ENCODE data around the gene PPM1D. TPM values are rescaled to one million over a fixed set of nuclear protein-coding genes. Genes with fewer than 3 reads are reported as not detected.
"Not testable (repeated sequence)": the region's sequence is repeated elsewhere in the genome, so short reads cannot be mapped to it uniquely, and the experiment has no call there.

The PPM1D gene
- total and polyA plus RNA-seq, 5 donors from 2014 or later: 9.5 to 29.6 (median 12.9) TPM

GRCh38 chr17:60602871-60603270 is 2.9 kb downstream of the PPM1D start:
- H3K27me3 ChIP-seq (ENCODE audit: control insufficient read depth, insufficient read depth, low read length): no peaks in the 10 kb centered on the region
- Mint-ChIP-seq H3K9me3 (no peaks in the 10 kb centered on the region), H3K4me1 (peaks cover 39 to 71% (median 56%) of the 10 kb centered on the region in 4 donors), H3K36me3 (no peaks in the 10 kb centered on the region), H3K27ac (no peak overlapping the region), H3K4me3 (peak overlapping the region; percentile 75 to 98 (median 95)), H3K27me3 (no peaks in the 10 kb centered on the region)
- ATAC-seq (ENCODE audit: low read depth in 2 of 2) (no peak), DNase-seq (no peak)
- H3K9me3 ChIP-seq (ENCODE audit: control insufficient read depth in 2 of 2, low read length in 2 of 2): no peaks in the 10 kb centered on the region
- no peaks in the 10 kb centered on the region for H3K36me3 ChIP-seq (ENCODE audit: control insufficient read depth, insufficient read depth, low read length)
- H3K27ac ChIP-seq (ENCODE audit: insufficient read depth, low read length, poor library complexity, severe bottlenecking): no peak overlapping the region
- H3K4me3 ChIP-seq (ENCODE audit: low read depth, low read length): peak overlapping the region; percentile 94
- peaks cover 39% of the 10 kb centered on the region for H3K4me1 ChIP-seq (ENCODE audit: control insufficient read depth, insufficient read depth, low read length, poor library complexity, severe bottlenecking)

GRCh38 chr17:60603477-60603876 is 3.5 kb downstream of the PPM1D start:
- Mint-ChIP-seq H3K4me1 (peaks cover 37 to 69% (median 53%) of the 10 kb centered on the region in 4 donors), H3K4me3 (peak overlapping the region; percentile 35 to 98 (median 59))
- H3K9me3 ChIP-seq (ENCODE audit: control insufficient read depth in 2 of 2, low read length in 2 of 2); H3K27me3 Mint-ChIP-seq; ATAC-seq (ENCODE audit: low read depth in 2 of 2); H3K27ac Mint-ChIP-seq; DNase-seq; H3K4me3 ChIP-seq (ENCODE audit: low read depth, low read length); H3K27me3 ChIP-seq (ENCODE audit: control insufficient read depth, insufficient read depth, low read length); H3K27ac ChIP-seq (ENCODE audit: insufficient read depth, low read length, poor library complexity, severe bottlenecking); H3K9me3 Mint-ChIP-seq; H3K36me3 Mint-ChIP-seq; H3K36me3 ChIP-seq (ENCODE audit: control insufficient read depth, insufficient read depth, low read length): not testable (repeated sequence)
- H3K4me1 ChIP-seq (ENCODE audit: control insufficient read depth, insufficient read depth, low read length, poor library complexity, severe bottlenecking): peaks cover 39% of the 10 kb centered on the region

- DNase-seq (no peak), ATAC-seq (ENCODE audit: low read depth in 2 of 2) (no peak)
- Histone ChIP-seq H3K27ac (ENCODE audit: insufficient read depth, low read length, poor library complexity, severe bottlenecking) (no peak overlapping the region), H3K27me3 (ENCODE audit: control insufficient read depth, insufficient read depth, low read length) (no peaks in the 10 kb centered on the region), H3K36me3 (ENCODE audit: control insufficient read depth, insufficient read depth, low read length) (no peaks in the 10 kb centered on the region), H3K4me1 (ENCODE audit: control insufficient read depth, insufficient read depth, low read length, poor library complexity, severe bottlenecking) (peaks cover 28% of the 10 kb centered on the region), H3K4me3 (ENCODE audit: low read depth, low read length) (no peak overlapping the region), H3K9me3 (ENCODE audit: control insufficient read depth in 2 of 2, low read length in 2 of 2) (no peaks in the 10 kb centered on the region)
- no peaks in the 10 kb centered on the region for H3K27me3 Mint-ChIP-seq
- no peak overlapping the region for H3K27ac Mint-ChIP-seq
- H3K4me3 Mint-ChIP-seq: peak overlapping the region; percentile 38 to 98 (median 52)
- H3K9me3 Mint-ChIP-seq: no peaks in the 10 kb centered on the region
- peaks cover 37 to 65% (median 49%) of the 10 kb centered on the region in 4 donors for H3K4me1 Mint-ChIP-seq
- H3K36me3 Mint-ChIP-seq: no peaks in the 10 kb centered on the region
These were observed 4.8 kb downstream of the PPM1D start for GRCh38 chr17:60604686-60605334.

- DNase-seq: no peak
- no peaks in the 10 kb centered on the region for H3K9me3 Mint-ChIP-seq
- Histone ChIP-seq H3K36me3 (ENCODE audit: control insufficient read depth, insufficient read depth, low read length) (no peaks in the 10 kb centered on the region), H3K27me3 (ENCODE audit: control insufficient read depth, insufficient read depth, low read length) (no peaks in the 10 kb centered on the region), H3K27ac (ENCODE audit: insufficient read depth, low read length, poor library complexity, severe bottlenecking) (no peak overlapping the region), H3K9me3 (ENCODE audit: control insufficient read depth in 2 of 2, low read length in 2 of 2) (no peaks in the 10 kb centered on the region), H3K4me1 (ENCODE audit: control insufficient read depth, insufficient read depth, low read length, poor library complexity, severe bottlenecking) (peaks cover 23% of the 10 kb centered on the region), H3K4me3 (ENCODE audit: low read depth, low read length) (peak overlapping the region; percentile 3)
- no peak overlapping the region for H3K27ac Mint-ChIP-seq
- no peaks in the 10 kb centered on the region for H3K27me3 Mint-ChIP-seq
- no peaks in the 10 kb centered on the region for H3K36me3 Mint-ChIP-seq
- no peak for ATAC-seq (ENCODE audit: low read depth in 2 of 2)
- peak overlapping the region in 2 of 4 donors; percentile 2 to 29 for H3K4me3 Mint-ChIP-seq
- H3K4me1 Mint-ChIP-seq: peaks cover 43 to 68% (median 57%) of the 10 kb centered on the region in 4 donors
These were observed 6.0 kb downstream of the PPM1D start for GRCh38 chr17:60606036-60606435.

- ATAC-seq (ENCODE audit: low read depth in 2 of 2): no peak
- H3K27me3 Mint-ChIP-seq: no peaks in the 10 kb centered on the region
- H3K4me1 Mint-ChIP-seq: peaks cover 27 to 54% (median 38%) of the 10 kb centered on the region in 4 donors
These were observed 10.5 kb downstream of the PPM1D start for GRCh38 chr17:60610473-60610872.

GRCh38 chr17:60611321-60611720 is 11.3 kb downstream of the PPM1D start:
- H3K4me3 ChIP-seq (ENCODE audit: low read depth, low read length); H3K36me3 ChIP-seq (ENCODE audit: control insufficient read depth, insufficient read depth, low read length); H3K4me3 Mint-ChIP-seq; H3K9me3 Mint-ChIP-seq; DNase-seq; H3K27me3 Mint-ChIP-seq; H3K9me3 ChIP-seq (ENCODE audit: control insufficient read depth in 2 of 2, low read length in 2 of 2); H3K27me3 ChIP-seq (ENCODE audit: control insufficient read depth, insufficient read depth, low read length); H3K27ac ChIP-seq (ENCODE audit: insufficient read depth, low read length, poor library complexity, severe bottlenecking); H3K36me3 Mint-ChIP-seq; ATAC-seq (ENCODE audit: low read depth in 2 of 2); H3K4me1 ChIP-seq (ENCODE audit: control insufficient read depth, insufficient read depth, low read length, poor library complexity, severe bottlenecking): not testable (repeated sequence)
- H3K4me1 Mint-ChIP-seq: peaks cover 22 to 49% (median 33%) of the 10 kb centered on the region in 4 donors
- H3K27ac Mint-ChIP-seq: peak overlapping the region in 1 of 3 donors; percentile 26

More at GRCh38 chr17:60610473-60610872, 10.5 kb downstream of the PPM1D start:
- no peaks in the 10 kb centered on the region for H3K27me3 ChIP-seq (ENCODE audit: control insufficient read depth, insufficient read depth, low read length)
- no peaks in the 10 kb centered on the region for H3K36me3 ChIP-seq (ENCODE audit: control insufficient read depth, insufficient read depth, low read length)
- Mint-ChIP-seq H3K9me3 (no peaks in the 10 kb centered on the region), H3K27ac (no peak overlapping the region), H3K36me3 (peaks cover 6% of the 10 kb centered on the region), H3K4me3 (no peak overlapping the region)
- H3K27ac ChIP-seq (ENCODE audit: insufficient read depth, low read length, poor library complexity, severe bottlenecking): no peak overlapping the region
- H3K9me3 ChIP-seq (ENCODE audit: control insufficient read depth in 2 of 2, low read length in 2 of 2): no peaks in the 10 kb centered on the region
- H3K4me1 ChIP-seq (ENCODE audit: control insufficient read depth, insufficient read depth, low read length, poor library complexity, severe bottlenecking): no peaks in the 10 kb centered on the region
- no peak for DNase-seq
- H3K4me3 ChIP-seq (ENCODE audit: low read depth, low read length): no peak overlapping the region

GRCh38 chr17:60613325-60613724 is 13.3 kb downstream of the PPM1D start:
- no peak overlapping the region for H3K4me3 Mint-ChIP-seq
- H3K9me3 Mint-ChIP-seq: no peaks in the 10 kb centered on the region
- H3K36me3 Mint-ChIP-seq: peaks cover 10% of the 10 kb centered on the region
- no peaks in the 10 kb centered on the region for H3K4me1 ChIP-seq (ENCODE audit: control insufficient read depth, insufficient read depth, low read length, poor library complexity, severe bottlenecking)
- H3K27ac Mint-ChIP-seq: no peak overlapping the region
- no peaks in the 10 kb centered on the region for H3K27me3 Mint-ChIP-seq
- peaks cover 24 to 44% (median 31%) of the 10 kb centered on the region in 4 donors for H3K4me1 Mint-ChIP-seq
- no peak for DNase-seq
- no peak overlapping the region for H3K27ac ChIP-seq (ENCODE audit: insufficient read depth, low read length, poor library complexity, severe bottlenecking)
- H3K9me3 ChIP-seq (ENCODE audit: control insufficient read depth in 2 of 2, low read length in 2 of 2): no peaks in the 10 kb centered on the region
- peaks cover 5% of the 10 kb centered on the region for H3K36me3 ChIP-seq (ENCODE audit: control insufficient read depth, insufficient read depth, low read length)
- no peaks in the 10 kb centered on the region for H3K27me3 ChIP-seq (ENCODE audit: control insufficient read depth, insufficient read depth, low read length)
- ATAC-seq (ENCODE audit: low read depth in 2 of 2): no peak
- H3K4me3 ChIP-seq (ENCODE audit: low read depth, low read length): no peak overlapping the region

- not testable (repeated sequence) for H3K27me3 Mint-ChIP-seq; DNase-seq; H3K4me3 Mint-ChIP-seq; H3K27ac ChIP-seq (ENCODE audit: insufficient read depth, low read length, poor library complexity, severe bottlenecking); H3K4me1 ChIP-seq (ENCODE audit: control insufficient read depth, insufficient read depth, low read length, poor library complexity, severe bottlenecking); H3K4me3 ChIP-seq (ENCODE audit: low read depth, low read length); H3K27ac Mint-ChIP-seq; H3K9me3 ChIP-seq (ENCODE audit: control insufficient read depth in 2 of 2, low read length in 2 of 2); H3K27me3 ChIP-seq (ENCODE audit: control insufficient read depth, insufficient read depth, low read length); H3K36me3 ChIP-seq (ENCODE audit: control insufficient read depth, insufficient read depth, low read length); ATAC-seq (ENCODE audit: low read depth in 2 of 2); H3K9me3 Mint-ChIP-seq
- peaks cover 10% of the 10 kb centered on the region for H3K36me3 Mint-ChIP-seq
- H3K4me1 Mint-ChIP-seq: peaks cover 24 to 48% (median 34%) of the 10 kb centered on the region in 4 donors
These were observed 13.8 kb downstream of the PPM1D start for GRCh38 chr17:60613796-60614195.

All from CD4-positive, CD25-positive, alpha-beta regulatory T cell (primary cell).